SK-N-SH (cell line): Measurements from ENCODE around the gene CHL1. TPM values are rescaled to one million over a fixed set of nuclear protein-coding genes. Genes with fewer than 3 reads are reported as not detected.

ENCODE experiments used
- CTCF ChIA-PET: fragments of 300-600, 350-600 bp; formaldehyde crosslinking; extraction: SDS; loops from one replicate; lab custom pipeline; 2021; lab: Yijun Ruan, JAX
- POLR2A ChIA-PET: fragments of 350-600 bp; sonication (Branson Sonifier 250); formaldehyde crosslinking; extraction: SDS; loops from one replicate; lab custom pipeline; 2020; ENCODE audit warnings: antibody characterized with exemption, inconsistent platforms; lab: Yijun Ruan, JAX
- DNase-seq: peaks from one replicate; pipeline ENCODE4 v3.0.0; 2012
- H2AFZ ChIP-seq: fragments of 200-600 bp; sonication (generic); 2 replicates; pipeline ENCODE4 v1.8.1; 2016; ENCODE audit warnings: antibody characterized with exemption, mild to moderate bottlenecking, low read depth
- H3F3A ChIP-seq: fragments of 200-600 bp; sonication (generic); replicated peaks from 2 replicates; pipeline ENCODE3; 2016; ENCODE audit warnings: antibody characterized with exemption, mild to moderate bottlenecking; ENCODE audit not compliant: insufficient read depth
- H3K27ac ChIP-seq, 2 experiments: fragments of 200-500 bp in 1 of 2; fragments of 200-600 bp in 1 of 2; sonication (Bioruptor generic) in 1 of 2; sonication (generic), shearing (Covaris generic) in 1 of 2; 2 replicates each; pipeline versions ENCODE4 v1.5.1 to v1.6.1; 2014 to 2016; ENCODE audit warnings: low read depth in 2 of 2, inconsistent platforms in 1 of 2, low read length in 1 of 2, mild to moderate bottlenecking in 1 of 2, mixed read lengths in 1 of 2
- H3K27me3 ChIP-seq: fragments of 200-600 bp; sonication (generic), shearing (Covaris generic); 2 replicates; pipeline ENCODE4 v1.6.1; 2016; ENCODE audit warnings: mixed run types; ENCODE audit not compliant: insufficient read depth
- H3K36me3 ChIP-seq, 2 experiments: fragments of 200-500 bp in 1 of 2; fragments of 200-600 bp in 1 of 2; sonication (Bioruptor generic) in 1 of 2; sonication (generic) in 1 of 2; replicated peaks in 1 of 2; 2 replicates each; pipeline versions ENCODE3 to v1.5.1; 2014 to 2016; ENCODE audit warnings: low read length in 1 of 2, mild to moderate bottlenecking in 1 of 2; ENCODE audit not compliant: insufficient read depth in 2 of 2, control insufficient read depth in 1 of 2
- H3K4me1 ChIP-seq, 2 experiments: fragments of 200-500 bp in 1 of 2; fragments of 200-600 bp in 1 of 2; sonication (Bioruptor generic) in 1 of 2; sonication (generic), shearing (Covaris generic) in 1 of 2; 2 replicates each; pipeline versions ENCODE4 v1.5.1 to v1.6.1; 2014 to 2016; ENCODE audit warnings: low read depth in 1 of 2, low read length in 1 of 2, mixed run types in 1 of 2; ENCODE audit not compliant: insufficient read depth in 2 of 2, control insufficient read depth in 1 of 2
- H3K4me2 ChIP-seq: fragments of 200-600 bp; sonication (generic), shearing (Covaris generic); 2 replicates; pipeline ENCODE4 v1.6.1; 2017; ENCODE audit warnings: mixed run types
- H3K4me3 ChIP-seq, 2 experiments: fragments of 200-500 bp in 1 of 2; fragments of 200-600 bp in 1 of 2; sonication (Bioruptor generic) in 1 of 2; sonication (generic), shearing (Covaris generic) in 1 of 2; 2 replicates each; pipeline versions ENCODE4 v1.5.1 to v1.8.1; 2014 to 2016; ENCODE audit warnings: low read depth in 2 of 2, inconsistent platforms in 1 of 2, low read length in 1 of 2, mild to moderate bottlenecking in 1 of 2, mixed read lengths in 1 of 2, moderate library complexity in 1 of 2
- H3K79me2 ChIP-seq: fragments of 200-600 bp; sonication (generic); 2 replicates; pipeline ENCODE4 v1.8.1; 2017; ENCODE audit warnings: mild to moderate bottlenecking; ENCODE audit not compliant: insufficient read depth
- H3K9ac ChIP-seq: fragments of 200-600 bp; sonication (generic); 2 replicates; pipeline ENCODE4 v1.6.1; 2017; ENCODE audit warnings: mixed run types
- H3K9me2 ChIP-seq: fragments of 200-600 bp; sonication (generic); 2 replicates; pipeline ENCODE4 v1.6.1; 2017; ENCODE audit warnings: mixed run types
- H3K9me3 ChIP-seq: fragments of 200-600 bp; sonication (generic); 2 replicates; pipeline ENCODE4 v1.6.1; 2017; ENCODE audit warnings: mixed run types, mild to moderate bottlenecking, moderate library complexity
- H4K20me1 ChIP-seq: fragments of 200-600 bp; sonication (generic); 2 replicates; pipeline ENCODE4 v1.6.1; 2017; ENCODE audit warnings: mild to moderate bottlenecking, mixed run types; ENCODE audit not compliant: insufficient read depth
- CHD2 ChIP-seq: fragments of 150-350 bp; IDR thresholded peaks from 2 replicates; pipeline ENCODE4 v1.6.1; 2018; ENCODE audit warnings: low read length; ENCODE audit not compliant: partially characterized antibody
- EP300 ChIP-seq, 2 experiments: IDR thresholded peaks; 2 replicates each; pipeline versions ENCODE4 v1.4.0 to v1.6.1; 2012; ENCODE audit warnings: borderline replicate concordance in 1 of 2, low read depth in 1 of 2, low read length in 1 of 2
- FOXM1 ChIP-seq: IDR thresholded peaks from 2 replicates; pipeline ENCODE4 v1.4.0; 2012; ENCODE audit warnings: low read depth, mild to moderate bottlenecking
- GABPA ChIP-seq: IDR thresholded peaks from 2 replicates; pipeline ENCODE4 v1.4.0; 2012; ENCODE audit warnings: low read depth, mild to moderate bottlenecking
- MEF2A ChIP-seq: IDR thresholded peaks from 2 replicates; pipeline ENCODE4 v1.4.0; 2012; ENCODE audit warnings: low read depth, borderline replicate concordance
- NRF1 ChIP-seq: IDR thresholded peaks from 2 replicates; pipeline ENCODE4 v1.6.1; 2012; ENCODE audit warnings: low read depth, mild to moderate bottlenecking, low read length
- POLR2AphosphoS5 ChIP-seq: IDR thresholded peaks from 2 replicates; pipeline ENCODE4 v1.6.1; 2012; ENCODE audit warnings: low read depth, low read length
- RXRA ChIP-seq: IDR thresholded peaks from 2 replicates; pipeline ENCODE4 v1.4.0; 2012; ENCODE audit warnings: low read depth, mild to moderate bottlenecking, borderline replicate concordance
- SIN3A ChIP-seq: IDR thresholded peaks from 2 replicates; pipeline ENCODE4 v1.6.1; 2012; ENCODE audit warnings: low read depth, mild to moderate bottlenecking, low read length, moderate library complexity, borderline replicate concordance
- TAF1 ChIP-seq: IDR thresholded peaks from 2 replicates; pipeline ENCODE4 v1.6.1; 2012; ENCODE audit warnings: low read depth, mild to moderate bottlenecking, low read length, moderate library complexity, borderline replicate concordance
- TCF12 ChIP-seq: IDR thresholded peaks from 2 replicates; pipeline ENCODE4 v1.4.0; 2012
- TEAD4 ChIP-seq: IDR thresholded peaks from 2 replicates; pipeline ENCODE4 v1.4.0; 2012; ENCODE audit warnings: mild to moderate bottlenecking, borderline replicate concordance; ENCODE audit not compliant: insufficient read depth
- WGBS: methylation state at CpG from one replicate; pipeline ENCODE4 v1.1.6; 2017; ENCODE audit warnings: low lambda C conversion rate; 5-methylcytosine and 5-hydroxymethylcytosine counted together
- polyA plus RNA-seq, 3 experiments: library from polyadenylated mRNA; depleted of rRNA; stranded (reverse); fragments of >200 nt; gene quantifications; 2 replicates each; pipeline ENCODE4 v1.2.3, GENCODE V29; 2012
- TF ChIP-seq, protein P1 (sequence below): fragments of 150-350 bp; IDR thresholded peaks from 2 replicates; pipeline ENCODE4 v1.6.1; 2016; ENCODE audit warnings: mild to moderate bottlenecking, low read depth, low read length
- TF ChIP-seq, protein P2 (sequence below): IDR thresholded peaks from 2 replicates; pipeline ENCODE4 v1.6.1; 2012; ENCODE audit warnings: mild to moderate bottlenecking, low read depth, low read length, moderate library complexity
- TF ChIP-seq, protein P3 (sequence below): IDR thresholded peaks from 2 replicates; pipeline ENCODE4 v1.4.0; 2012; ENCODE audit warnings: low read depth
- TF ChIP-seq, protein P4 (sequence below): fragments of 150-350 bp; IDR thresholded peaks from 2 replicates; pipeline ENCODE4 v1.6.1; 2017; ENCODE audit warnings: antibody characterized with exemption, low read length, low read depth, borderline replicate concordance
- TF ChIP-seq, protein P5 (sequence below): IDR thresholded peaks from 2 replicates; pipeline ENCODE4; 2012
- TF ChIP-seq, protein P6 (sequence below): IDR thresholded peaks from 2 replicates; pipeline ENCODE4 v1.4.0; 2012; ENCODE audit warnings: low read depth, borderline replicate concordance

Gene CHL1
- polyA plus RNA-seq, 1 of the 3 experiments (the other 2 are of a cell fraction), result not detected

DNA sequence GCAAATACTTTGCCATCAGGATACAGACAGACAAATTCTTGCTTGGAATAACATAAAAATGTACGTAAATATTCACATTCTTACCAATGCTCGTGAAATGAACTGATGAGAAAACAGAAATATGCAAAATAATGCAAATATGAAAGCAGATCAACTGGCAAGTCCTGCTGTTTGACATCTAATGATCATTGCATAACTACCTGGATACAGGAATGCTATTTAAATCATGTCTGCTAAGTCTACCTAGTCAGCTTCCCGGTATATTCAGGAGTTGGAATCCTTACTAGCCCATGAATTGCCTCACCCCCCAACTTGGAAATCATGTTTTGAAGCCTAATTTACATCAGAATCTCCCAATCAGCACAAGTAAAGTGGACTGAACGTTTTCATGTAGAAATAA, 230.6 kb downstream of the CHL1 start:
- no peak overlapping the region for H3K4me3 ChIP-seq
- TF ChIP-seq EP300 (IDR thresholded peaks at IDR 0.05; ENCODE audit: borderline replicate concordance in 1 of 2, low read depth in 1 of 2, low read length in 1 of 2) (no peak), NRF1 (no peak), GABPA (no peak), TEAD4 (no peak), MEF2A (no peak), CHD2 (no peak), SIN3A (no peak), TCF12 (no peak), POLR2AphosphoS5 (no peak), FOXM1 (no peak), RXRA (no peak), TAF1 (no peak)
- TF ChIP-seq, protein P1, sequence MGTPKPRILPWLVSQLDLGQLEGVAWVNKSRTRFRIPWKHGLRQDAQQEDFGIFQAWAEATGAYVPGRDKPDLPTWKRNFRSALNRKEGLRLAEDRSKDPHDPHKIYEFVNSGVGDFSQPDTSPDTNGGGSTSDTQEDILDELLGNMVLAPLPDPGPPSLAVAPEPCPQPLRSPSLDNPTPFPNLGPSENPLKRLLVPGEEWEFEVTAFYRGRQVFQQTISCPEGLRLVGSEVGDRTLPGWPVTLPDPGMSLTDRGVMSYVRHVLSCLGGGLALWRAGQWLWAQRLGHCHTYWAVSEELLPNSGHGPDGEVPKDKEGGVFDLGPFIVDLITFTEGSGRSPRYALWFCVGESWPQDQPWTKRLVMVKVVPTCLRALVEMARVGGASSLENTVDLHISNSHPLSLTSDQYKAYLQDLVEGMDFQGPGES, result no peak
- TF ChIP-seq, protein P2, sequence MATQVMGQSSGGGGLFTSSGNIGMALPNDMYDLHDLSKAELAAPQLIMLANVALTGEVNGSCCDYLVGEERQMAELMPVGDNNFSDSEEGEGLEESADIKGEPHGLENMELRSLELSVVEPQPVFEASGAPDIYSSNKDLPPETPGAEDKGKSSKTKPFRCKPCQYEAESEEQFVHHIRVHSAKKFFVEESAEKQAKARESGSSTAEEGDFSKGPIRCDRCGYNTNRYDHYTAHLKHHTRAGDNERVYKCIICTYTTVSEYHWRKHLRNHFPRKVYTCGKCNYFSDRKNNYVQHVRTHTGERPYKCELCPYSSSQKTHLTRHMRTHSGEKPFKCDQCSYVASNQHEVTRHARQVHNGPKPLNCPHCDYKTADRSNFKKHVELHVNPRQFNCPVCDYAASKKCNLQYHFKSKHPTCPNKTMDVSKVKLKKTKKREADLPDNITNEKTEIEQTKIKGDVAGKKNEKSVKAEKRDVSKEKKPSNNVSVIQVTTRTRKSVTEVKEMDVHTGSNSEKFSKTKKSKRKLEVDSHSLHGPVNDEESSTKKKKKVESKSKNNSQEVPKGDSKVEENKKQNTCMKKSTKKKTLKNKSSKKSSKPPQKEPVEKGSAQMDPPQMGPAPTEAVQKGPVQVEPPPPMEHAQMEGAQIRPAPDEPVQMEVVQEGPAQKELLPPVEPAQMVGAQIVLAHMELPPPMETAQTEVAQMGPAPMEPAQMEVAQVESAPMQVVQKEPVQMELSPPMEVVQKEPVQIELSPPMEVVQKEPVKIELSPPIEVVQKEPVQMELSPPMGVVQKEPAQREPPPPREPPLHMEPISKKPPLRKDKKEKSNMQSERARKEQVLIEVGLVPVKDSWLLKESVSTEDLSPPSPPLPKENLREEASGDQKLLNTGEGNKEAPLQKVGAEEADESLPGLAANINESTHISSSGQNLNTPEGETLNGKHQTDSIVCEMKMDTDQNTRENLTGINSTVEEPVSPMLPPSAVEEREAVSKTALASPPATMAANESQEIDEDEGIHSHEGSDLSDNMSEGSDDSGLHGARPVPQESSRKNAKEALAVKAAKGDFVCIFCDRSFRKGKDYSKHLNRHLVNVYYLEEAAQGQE, result no peak
- TF ChIP-seq, protein P3, sequence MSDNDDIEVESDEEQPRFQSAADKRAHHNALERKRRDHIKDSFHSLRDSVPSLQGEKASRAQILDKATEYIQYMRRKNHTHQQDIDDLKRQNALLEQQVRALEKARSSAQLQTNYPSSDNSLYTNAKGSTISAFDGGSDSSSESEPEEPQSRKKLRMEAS, result no peak
- TF ChIP-seq, protein P4, sequence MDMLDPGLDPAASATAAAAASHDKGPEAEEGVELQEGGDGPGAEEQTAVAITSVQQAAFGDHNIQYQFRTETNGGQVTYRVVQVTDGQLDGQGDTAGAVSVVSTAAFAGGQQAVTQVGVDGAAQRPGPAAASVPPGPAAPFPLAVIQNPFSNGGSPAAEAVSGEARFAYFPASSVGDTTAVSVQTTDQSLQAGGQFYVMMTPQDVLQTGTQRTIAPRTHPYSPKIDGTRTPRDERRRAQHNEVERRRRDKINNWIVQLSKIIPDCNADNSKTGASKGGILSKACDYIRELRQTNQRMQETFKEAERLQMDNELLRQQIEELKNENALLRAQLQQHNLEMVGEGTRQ, result no peak
- TF ChIP-seq, protein P5, sequence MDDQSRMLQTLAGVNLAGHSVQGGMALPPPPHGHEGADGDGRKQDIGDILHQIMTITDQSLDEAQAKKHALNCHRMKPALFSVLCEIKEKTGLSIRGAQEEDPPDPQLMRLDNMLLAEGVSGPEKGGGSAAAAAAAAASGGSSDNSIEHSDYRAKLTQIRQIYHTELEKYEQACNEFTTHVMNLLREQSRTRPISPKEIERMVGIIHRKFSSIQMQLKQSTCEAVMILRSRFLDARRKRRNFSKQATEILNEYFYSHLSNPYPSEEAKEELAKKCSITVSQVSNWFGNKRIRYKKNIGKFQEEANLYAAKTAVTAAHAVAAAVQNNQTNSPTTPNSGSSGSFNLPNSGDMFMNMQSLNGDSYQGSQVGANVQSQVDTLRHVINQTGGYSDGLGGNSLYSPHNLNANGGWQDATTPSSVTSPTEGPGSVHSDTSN, result no peak
- TF ChIP-seq, protein P6, sequence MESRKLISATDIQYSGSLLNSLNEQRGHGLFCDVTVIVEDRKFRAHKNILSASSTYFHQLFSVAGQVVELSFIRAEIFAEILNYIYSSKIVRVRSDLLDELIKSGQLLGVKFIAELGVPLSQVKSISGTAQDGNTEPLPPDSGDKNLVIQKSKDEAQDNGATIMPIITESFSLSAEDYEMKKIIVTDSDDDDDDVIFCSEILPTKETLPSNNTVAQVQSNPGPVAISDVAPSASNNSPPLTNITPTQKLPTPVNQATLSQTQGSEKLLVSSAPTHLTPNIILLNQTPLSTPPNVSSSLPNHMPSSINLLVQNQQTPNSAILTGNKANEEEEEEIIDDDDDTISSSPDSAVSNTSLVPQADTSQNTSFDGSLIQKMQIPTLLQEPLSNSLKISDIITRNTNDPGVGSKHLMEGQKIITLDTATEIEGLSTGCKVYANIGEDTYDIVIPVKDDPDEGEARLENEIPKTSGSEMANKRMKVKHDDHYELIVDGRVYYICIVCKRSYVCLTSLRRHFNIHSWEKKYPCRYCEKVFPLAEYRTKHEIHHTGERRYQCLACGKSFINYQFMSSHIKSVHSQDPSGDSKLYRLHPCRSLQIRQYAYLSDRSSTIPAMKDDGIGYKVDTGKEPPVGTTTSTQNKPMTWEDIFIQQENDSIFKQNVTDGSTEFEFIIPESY, result no peak
- TF ChIP-seq, all 33 proteins: peak for 0
- H3F3A ChIP-seq, result no peaks in the 10 kb centered on the region
- ChIA-PET CTCF (no interaction called here), POLR2A (no interaction called here)
- H3K4me1 ChIP-seq, result peaks cover 0 to 7% of the 10 kb centered on the region in 2 experiments; a peak in 2 of 4 replicates
- H3K36me3 ChIP-seq, result no peaks in the 10 kb centered on the region
- H2AFZ ChIP-seq, result no peak overlapping the region
- H3K27me3 ChIP-seq, result no peaks in the 10 kb centered on the region
- H3K9ac ChIP-seq, result no peak overlapping the region
- WGBS, result 11% methylated on average over 4 of the region's 4 CpGs
- H4K20me1 ChIP-seq, result no peaks in the 10 kb centered on the region
- no peaks in the 10 kb centered on the region for H3K79me2 ChIP-seq
- no peaks in the 10 kb centered on the region for H3K9me3 ChIP-seq
- DNase-seq, result no peak
- no peak overlapping the region for H3K4me2 ChIP-seq
- H3K9me2 ChIP-seq, result no peaks in the 10 kb centered on the region
- no peak overlapping the region for H3K27ac ChIP-seq
